NCI-H2107 treated with DMSO at 0.1 percent for 48 hours (cell line): Measurements from ENCODE around the gene NSUN6.

Experiments
- DNase-seq: peaks from one replicate; lab custom pipeline; 2025; ENCODE audit not compliant: unreplicated experiment; lab: John Stamatoyannopoulos, UW

The NSUN6 gene, protein sequence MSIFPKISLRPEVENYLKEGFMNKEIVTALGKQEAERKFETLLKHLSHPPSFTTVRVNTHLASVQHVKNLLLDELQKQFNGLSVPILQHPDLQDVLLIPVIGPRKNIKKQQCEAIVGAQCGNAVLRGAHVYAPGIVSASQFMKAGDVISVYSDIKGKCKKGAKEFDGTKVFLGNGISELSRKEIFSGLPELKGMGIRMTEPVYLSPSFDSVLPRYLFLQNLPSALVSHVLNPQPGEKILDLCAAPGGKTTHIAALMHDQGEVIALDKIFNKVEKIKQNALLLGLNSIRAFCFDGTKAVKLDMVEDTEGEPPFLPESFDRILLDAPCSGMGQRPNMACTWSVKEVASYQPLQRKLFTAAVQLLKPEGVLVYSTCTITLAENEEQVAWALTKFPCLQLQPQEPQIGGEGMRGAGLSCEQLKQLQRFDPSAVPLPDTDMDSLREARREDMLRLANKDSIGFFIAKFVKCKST

DNA sequence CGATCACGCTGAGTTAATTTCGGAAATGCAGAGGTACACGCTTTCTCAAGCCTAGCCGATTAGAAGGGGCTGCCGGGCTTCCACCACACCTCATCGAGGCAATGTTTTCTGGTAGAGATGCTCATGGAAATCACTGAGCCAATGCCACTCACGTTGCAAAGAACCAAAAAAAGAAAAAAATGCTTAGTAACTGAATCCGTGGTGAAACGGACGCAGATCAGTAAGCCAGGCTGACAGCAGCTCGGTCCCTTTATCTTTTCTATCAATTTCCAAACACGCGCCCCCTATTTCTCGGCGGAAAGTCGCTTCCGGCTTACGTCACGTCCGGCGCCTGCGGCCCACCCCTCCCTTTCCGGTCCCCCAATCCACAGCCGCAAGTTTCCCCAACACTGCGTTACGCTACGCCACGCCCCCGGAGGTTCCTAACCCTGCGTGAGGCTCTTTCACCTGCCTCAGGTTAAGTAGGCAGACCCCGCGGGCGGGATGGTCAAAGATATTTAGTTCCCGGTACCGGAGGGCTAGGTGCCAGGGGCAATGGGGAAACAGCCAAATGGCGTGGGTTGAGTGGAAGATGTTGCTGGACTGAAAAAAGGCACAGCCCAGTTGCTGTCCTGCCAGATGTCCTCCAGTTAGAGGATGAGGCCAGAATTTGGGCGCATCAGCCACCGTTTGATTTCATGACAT, at the start of gene NSUN6:
NSUN6 (minus strand) TSS at position 264 of the 684 bp plus-strand sequence. CDS start 384 bp downstream, outside the sequence.
- DNase-seq: peak; percentile 25

DNA sequence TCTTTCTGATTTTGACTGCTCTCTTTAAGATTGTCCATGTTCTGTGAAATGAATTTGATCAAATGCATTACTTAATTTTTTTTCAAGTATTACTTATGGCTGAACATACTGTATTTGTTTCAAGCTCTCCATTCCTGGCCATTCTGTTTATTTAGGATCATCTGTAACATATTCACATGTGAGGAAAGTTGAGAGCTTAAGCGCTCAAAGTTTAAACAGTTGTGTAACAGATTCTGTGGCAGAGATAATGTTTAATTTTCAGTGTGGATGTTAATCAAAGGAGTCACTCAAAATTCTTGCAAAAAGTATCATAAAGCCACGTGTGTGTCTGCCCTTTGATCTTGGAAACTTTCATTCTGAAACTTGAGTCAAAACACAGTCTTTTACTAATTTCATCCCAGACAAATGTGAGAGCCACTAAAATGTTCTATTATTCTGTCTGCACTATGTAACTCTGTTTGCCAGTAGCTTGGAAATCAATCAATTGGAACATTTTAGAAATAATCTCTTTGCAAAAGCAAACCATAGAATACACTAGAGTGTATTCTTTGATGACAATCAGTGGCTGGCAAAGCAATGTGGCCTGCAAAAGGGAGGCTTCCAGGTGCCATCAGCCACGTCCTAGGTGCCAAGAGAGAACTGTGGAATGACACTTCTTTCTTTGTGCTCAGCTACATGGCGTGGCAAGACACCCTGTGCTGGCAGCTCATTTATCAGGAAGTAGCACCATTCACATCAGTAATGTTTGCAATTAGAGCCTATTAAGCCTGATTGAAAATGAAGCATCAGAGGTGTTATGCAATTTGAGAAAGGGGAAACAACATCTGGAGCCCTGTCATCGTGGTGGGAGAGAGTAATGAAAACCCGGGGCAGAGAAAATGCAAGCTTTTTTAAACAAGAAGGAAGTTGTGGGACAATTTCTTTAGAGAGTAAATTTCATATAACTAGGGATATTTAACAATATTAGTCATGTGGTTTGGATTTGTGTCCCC, 48.8 kb upstream of the NSUN6 start:
- no peak for DNase-seq

DNA sequence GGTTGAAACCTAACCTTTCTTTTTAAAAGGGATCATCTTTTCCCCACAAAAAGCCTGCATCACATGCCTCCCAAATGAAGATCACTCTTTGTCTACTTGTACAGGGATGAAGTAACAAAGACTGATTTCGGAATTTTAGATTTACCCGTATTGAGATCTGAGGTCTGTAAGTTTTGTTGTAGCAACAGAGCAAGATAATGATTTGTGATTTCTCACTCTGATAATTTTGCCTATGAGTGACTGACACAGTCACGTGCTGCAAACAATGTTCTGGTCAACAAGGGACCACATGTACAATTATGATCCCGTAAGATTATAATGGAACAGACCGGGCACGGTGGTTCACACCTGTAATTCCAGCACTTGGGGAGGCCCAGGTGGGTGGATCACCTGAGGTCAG, 39.2 kb upstream of the NSUN6 start:
- DNase-seq: no peak

DNA sequence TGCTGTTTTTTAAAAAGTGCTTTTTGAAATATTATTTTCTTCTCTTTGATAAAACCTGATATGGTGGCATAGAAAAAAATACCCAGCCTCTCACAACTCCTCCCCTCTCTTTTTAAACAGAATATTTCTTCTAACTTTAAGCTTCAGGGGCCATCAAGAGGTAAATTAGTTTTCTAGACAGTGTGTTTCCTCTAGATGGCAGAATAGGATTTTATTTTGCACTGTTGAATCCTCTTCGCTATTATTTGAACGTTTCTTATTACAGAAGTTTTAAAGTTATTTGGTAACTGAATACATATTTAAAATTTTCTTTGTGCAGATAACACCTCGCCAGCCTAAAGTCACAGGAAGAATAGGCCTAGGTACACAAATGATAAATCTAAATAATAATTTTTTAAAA, 38.1 kb upstream of the NSUN6 start:
- no peak for DNase-seq

GRCh38 chr10:18687706-18688105, 36.3 kb upstream of the NSUN6 start:
- DNase-seq: no peak

GRCh38 chr10:18687195-18687594, 35.8 kb upstream of the NSUN6 start:
- DNase-seq: no peak

DNA sequence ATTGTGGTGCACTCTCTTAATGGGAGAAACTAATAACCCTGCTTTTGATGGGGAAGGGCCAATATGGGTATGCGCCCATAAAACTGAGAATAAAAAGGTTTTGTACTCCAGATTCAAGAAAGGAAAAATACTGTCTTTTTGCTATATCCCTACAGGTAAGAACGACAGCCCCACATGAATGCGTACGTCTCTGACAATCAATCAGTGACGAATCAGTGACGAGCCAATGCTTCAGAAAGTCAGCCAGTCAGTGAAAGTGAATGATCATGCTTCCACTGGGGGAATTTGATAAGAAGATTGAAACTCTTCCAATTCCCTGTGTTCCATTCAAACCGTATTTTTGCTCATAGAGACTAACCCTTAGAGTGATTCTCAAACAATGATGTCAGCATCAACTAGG, 34.2 kb upstream of the NSUN6 start:
- no peak for DNase-seq

GRCh38 chr10:18684953-18685352, 33.6 kb upstream of the NSUN6 start:
- no peak for DNase-seq

DNA sequence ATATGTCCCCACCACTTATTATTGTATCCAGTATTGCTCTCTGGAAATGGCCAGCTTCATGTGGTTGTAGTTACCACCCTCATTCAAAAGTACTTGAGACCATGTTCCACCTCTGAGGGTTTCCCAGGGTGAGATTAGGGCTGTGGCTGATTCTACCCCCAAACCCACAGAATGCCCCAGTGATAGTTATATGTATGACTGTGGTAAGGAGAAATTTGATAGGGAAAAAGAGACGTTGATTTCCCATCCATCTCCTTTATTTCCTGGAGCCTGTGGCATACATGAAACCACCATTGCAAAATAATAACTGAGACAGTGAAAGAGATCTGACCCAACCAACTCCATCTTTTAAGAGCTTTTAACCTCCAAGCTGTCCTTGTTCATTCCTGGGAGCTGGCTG, 33.0 kb upstream of the NSUN6 start:
- DNase-seq: peak; percentile 5

DNA sequence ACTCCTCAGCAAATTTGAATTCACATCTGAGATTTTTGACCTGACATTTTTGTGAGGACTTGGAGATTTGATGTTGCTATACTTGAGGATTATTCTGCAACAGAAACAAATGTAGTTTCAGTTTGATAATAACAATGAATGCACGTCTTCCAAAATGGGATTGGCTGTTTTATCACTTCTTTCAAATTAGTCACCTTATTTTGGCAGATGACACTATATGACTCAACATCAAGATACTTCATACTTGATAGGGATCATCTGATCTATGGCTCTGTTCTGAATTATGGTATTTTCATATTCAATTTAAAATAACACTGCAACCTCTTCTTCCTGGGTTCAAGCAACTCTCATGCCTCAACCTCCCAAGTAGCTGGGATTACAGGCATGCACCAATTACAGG, 32.0 kb upstream of the NSUN6 start:
- no peak for DNase-seq

GRCh38 chr10:18681971-18682411, 30.6 kb upstream of the NSUN6 start:
- no peak for DNase-seq

DNA sequence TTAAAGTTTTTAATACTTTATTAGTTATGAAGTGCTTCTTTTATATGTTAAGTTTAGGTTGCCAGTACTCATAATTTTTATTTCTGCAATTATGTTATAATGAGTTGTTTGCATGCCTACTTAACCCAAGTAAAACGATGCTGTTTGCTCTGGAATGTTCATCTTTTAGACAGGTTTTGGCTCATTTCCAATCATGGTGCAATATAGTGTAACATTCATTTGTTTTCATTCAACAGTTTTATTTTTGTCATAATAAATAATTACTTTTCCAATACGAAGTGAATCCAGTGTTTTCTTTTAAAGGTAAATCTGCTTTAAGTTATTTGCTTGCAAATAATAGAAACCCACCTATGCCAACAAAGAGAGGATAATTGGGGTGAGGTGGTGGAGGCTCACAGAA, 30.0 kb upstream of the NSUN6 start:
- no peak for DNase-seq

GRCh38 chr10:18680754-18681153, 29.4 kb upstream of the NSUN6 start:
- DNase-seq: no peak

DNA sequence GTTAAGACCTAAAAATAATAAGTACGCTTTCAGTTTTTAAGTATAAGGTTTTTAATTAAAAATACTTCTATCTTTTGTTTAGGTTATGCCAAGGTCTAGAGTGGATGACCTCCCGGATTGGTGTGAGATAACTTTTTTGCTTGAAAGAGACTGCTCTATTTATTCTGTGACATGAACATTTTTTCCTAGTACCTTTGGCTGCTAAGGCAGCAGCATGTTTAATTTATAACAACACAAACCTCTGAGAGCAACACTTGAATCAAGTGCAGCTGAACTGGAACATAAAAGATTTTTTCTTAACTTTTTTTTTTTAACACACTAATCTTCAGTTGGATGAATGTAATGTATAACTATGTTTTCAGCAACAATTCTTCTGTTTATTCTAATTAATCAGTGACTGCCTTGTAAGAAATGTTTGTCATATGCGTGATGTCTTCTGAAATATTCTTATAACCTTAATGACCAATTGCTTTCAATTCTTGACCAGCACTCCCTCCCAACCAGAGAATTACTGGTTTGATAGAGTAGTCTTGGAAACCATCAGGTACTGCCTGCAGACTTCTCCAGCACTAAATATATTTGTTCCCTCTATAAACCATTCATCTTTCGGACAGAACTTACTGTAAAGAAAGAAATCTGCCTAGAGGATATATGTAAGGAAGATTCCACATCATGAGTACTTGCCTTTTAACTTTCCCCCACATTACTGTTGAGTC, 23.9 kb upstream of the NSUN6 start:
- DNase-seq: no peak

GRCh38 chr10:18668026-18668425, 16.6 kb upstream of the NSUN6 start:
- DNase-seq: no peak

- no peak for DNase-seq
These were observed 15.4 kb upstream of the NSUN6 start for GRCh38 chr10:18666810-18667209.

GRCh38 chr10:18665815-18666558, 14.6 kb upstream of the NSUN6 start:
- DNase-seq: no peak

GRCh38 chr10:18664841-18665478, 13.6 kb upstream of the NSUN6 start:
- no peak for DNase-seq

- DNase-seq: no peak
These were observed 9.5 kb upstream of the NSUN6 start for GRCh38 chr10:18660816-18661431.
